ENCODE measurements around the gene ARHGEF7. TPM values are rescaled to one million over a fixed set of nuclear protein-coding genes. Genes with fewer than 3 reads are reported as not detected.

The ARHGEF7 gene
- total RNA-seq, 1 donor from 2014 or later, result 270 TPM

DNA sequence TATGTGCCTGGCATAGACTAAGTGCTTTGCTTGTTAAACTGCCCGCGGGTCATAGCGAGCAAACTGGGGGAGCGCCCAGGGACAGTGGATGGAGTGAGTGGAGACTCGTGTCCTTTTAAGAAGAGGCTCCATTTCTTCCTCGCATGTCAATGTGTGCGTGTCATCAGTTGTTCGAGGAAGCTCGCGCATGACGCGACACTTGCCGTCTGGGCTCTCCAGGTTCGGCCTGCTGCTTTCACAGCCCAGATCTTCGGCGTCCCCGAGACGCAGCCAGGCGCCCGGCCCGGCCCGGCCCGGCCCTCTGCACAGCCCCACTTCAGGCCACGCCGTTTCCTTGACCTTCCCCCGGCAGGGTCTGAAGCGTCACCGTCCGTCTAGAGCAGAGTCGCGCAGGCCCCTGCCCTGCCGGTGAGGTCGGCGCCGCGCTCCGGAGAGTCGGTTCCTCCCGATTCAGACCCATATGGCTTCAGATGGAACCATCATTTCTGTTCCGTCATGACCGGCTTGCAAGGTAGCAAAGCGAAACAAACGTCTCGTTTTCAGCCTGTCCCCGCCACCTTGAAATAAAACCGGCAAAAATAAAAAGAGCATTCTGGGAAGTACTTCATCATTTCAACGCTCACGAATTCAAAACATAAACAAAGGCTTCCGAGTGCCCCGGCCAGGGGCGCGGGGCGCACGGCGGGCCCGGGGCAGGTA, 599 bp upstream of the ARHGEF7 start:
- peaks cover 8% of the 10 kb centered on the region for H3K27me3 Mint-ChIP-seq (ENCODE audit: unreplicated experiment)
- no peak for TF ChIP-seq CTCF (IDR thresholded peaks at IDR 0.05; ENCODE audit: unreplicated experiment)
- H3K4me1 Mint-ChIP-seq (ENCODE audit: unreplicated experiment), result peaks cover 34% of the 10 kb centered on the region
- no peaks in the 10 kb centered on the region for H3K9me3 Mint-ChIP-seq (ENCODE audit: unreplicated experiment)
- H3K36me3 Mint-ChIP-seq (ENCODE audit: low read depth, unreplicated experiment), result peaks cover 12% of the 10 kb centered on the region
- H3K27ac Mint-ChIP-seq (ENCODE audit: unreplicated experiment), result peak overlapping the region; percentile 84
- DNase-seq (ENCODE audit: low spot score), result peak; percentile 52
- peak overlapping the region; percentile 96 for H3K4me3 Mint-ChIP-seq (ENCODE audit: unreplicated experiment)

GRCh38 chr13:111115965-111116521, 933 bp downstream of the ARHGEF7 start:
- Mint-ChIP-seq H3K4me1 (ENCODE audit: unreplicated experiment) (peaks cover 37% of the 10 kb centered on the region), H3K36me3 (ENCODE audit: low read depth, unreplicated experiment) (peaks cover 10% of the 10 kb centered on the region), H3K27me3 (ENCODE audit: unreplicated experiment) (peaks cover 12% of the 10 kb centered on the region), H3K9me3 (ENCODE audit: unreplicated experiment) (no peaks in the 10 kb centered on the region), H3K4me3 (ENCODE audit: unreplicated experiment) (peak overlapping the region; percentile 99), H3K27ac (ENCODE audit: unreplicated experiment) (peak overlapping the region; percentile 95)
- peak; percentile 30 for DNase-seq (ENCODE audit: low spot score)
- TF ChIP-seq CTCF (IDR thresholded peaks at IDR 0.05; ENCODE audit: unreplicated experiment), result no peak

DNA sequence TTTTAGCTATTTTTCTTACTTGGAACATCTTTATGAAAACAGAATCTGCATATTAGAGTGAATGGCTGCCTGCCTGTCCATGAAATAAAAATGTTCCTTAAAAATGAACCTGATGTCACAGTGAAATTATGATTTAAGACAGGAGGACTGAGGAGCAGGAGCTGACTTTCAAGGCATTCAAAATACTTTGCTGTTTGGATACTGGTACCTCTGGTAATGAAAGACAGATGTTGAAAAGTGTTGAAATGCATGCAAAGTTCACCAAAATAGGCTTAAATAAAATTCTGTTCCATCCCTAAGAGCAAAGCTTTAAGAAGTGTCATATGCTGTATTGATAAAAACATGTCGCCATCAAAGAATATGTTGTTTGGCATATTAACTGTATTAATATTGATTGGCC, 1.7 kb downstream of the ARHGEF7 start:
- H3K4me3 Mint-ChIP-seq (ENCODE audit: unreplicated experiment), result peak overlapping the region; percentile 99
- H3K4me1 Mint-ChIP-seq (ENCODE audit: unreplicated experiment), result peaks cover 39% of the 10 kb centered on the region
- H3K36me3 Mint-ChIP-seq (ENCODE audit: low read depth, unreplicated experiment), result peaks cover 9% of the 10 kb centered on the region
- no peaks in the 10 kb centered on the region for H3K9me3 Mint-ChIP-seq (ENCODE audit: unreplicated experiment)
- peaks cover 12% of the 10 kb centered on the region for H3K27me3 Mint-ChIP-seq (ENCODE audit: unreplicated experiment)
- no peak overlapping the region for H3K27ac Mint-ChIP-seq (ENCODE audit: unreplicated experiment)
- no peak for TF ChIP-seq CTCF (IDR thresholded peaks at IDR 0.05; ENCODE audit: unreplicated experiment)
- no peak for DNase-seq (ENCODE audit: low spot score)

GRCh38 chr13:111117289-111117688, 2.2 kb downstream of the ARHGEF7 start:
- H3K9me3 Mint-ChIP-seq (ENCODE audit: unreplicated experiment), result no peaks in the 10 kb centered on the region
- H3K4me1 Mint-ChIP-seq (ENCODE audit: unreplicated experiment), result peaks cover 43% of the 10 kb centered on the region
- H3K27me3 Mint-ChIP-seq (ENCODE audit: unreplicated experiment), result peaks cover 12% of the 10 kb centered on the region
- no peak overlapping the region for H3K27ac Mint-ChIP-seq (ENCODE audit: unreplicated experiment)
- no peak overlapping the region for H3K4me3 Mint-ChIP-seq (ENCODE audit: unreplicated experiment)
- peaks cover 9% of the 10 kb centered on the region for H3K36me3 Mint-ChIP-seq (ENCODE audit: low read depth, unreplicated experiment)
- no peak for TF ChIP-seq CTCF (IDR thresholded peaks at IDR 0.05; ENCODE audit: unreplicated experiment)
- DNase-seq (ENCODE audit: low spot score), result no peak

DNA sequence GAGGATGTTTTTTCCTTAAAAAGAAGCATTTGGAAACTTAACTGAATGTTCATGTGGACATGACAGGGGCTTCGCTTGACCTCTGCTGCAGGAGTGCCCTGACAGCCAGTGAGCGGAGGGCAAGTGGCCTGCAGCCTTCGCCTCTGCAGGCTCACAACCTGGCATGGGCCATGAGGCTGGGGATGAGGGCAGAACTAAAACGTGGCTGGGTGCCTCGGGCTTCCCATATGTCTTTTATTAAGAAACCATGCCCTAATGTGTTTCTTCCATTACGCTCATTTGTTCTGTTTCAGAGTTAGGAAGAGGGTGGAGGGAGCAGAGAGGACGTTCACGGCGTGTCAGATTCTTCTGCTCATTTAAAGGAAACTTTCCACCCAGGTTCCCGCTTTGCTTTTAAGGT, 2.9 kb downstream of the ARHGEF7 start:
- Mint-ChIP-seq H3K27ac (ENCODE audit: unreplicated experiment) (no peak overlapping the region), H3K4me3 (ENCODE audit: unreplicated experiment) (no peak overlapping the region), H3K27me3 (ENCODE audit: unreplicated experiment) (peaks cover 10% of the 10 kb centered on the region), H3K9me3 (ENCODE audit: unreplicated experiment) (no peaks in the 10 kb centered on the region), H3K4me1 (ENCODE audit: unreplicated experiment) (peaks cover 49% of the 10 kb centered on the region), H3K36me3 (ENCODE audit: low read depth, unreplicated experiment) (peaks cover 9% of the 10 kb centered on the region)
- TF ChIP-seq CTCF (IDR thresholded peaks at IDR 0.05; ENCODE audit: unreplicated experiment), result no peak
- DNase-seq (ENCODE audit: low spot score), result no peak

All from endothelial cell (in vitro differentiated cells).